Right lobe of liver (tissue), 4 donors: Measurements from ENCODE around the gene DMBX1.

Source experiments
- POLR2A ChIP-seq: fragments of 450-650 bp; IDR thresholded peaks from one replicate; pipeline ENCODE4 v1.6.1; 2017; ENCODE audit warnings: antibody characterized with exemption, mild to moderate bottlenecking
- TF ChIP-seq, protein P1 (sequence below), 4 donors: fragments of 200-600 bp in 3 of 4; fragments of 450-650 bp in 1 of 4; IDR thresholded peaks; one replicate each; pipeline versions ENCODE4 v1.5.1 to v1.8.0; 2016 to 2022; ENCODE audit warnings: antibody characterized with exemption in 4 of 4, mild to moderate bottlenecking in 2 of 4
- donor health status: DM: no; HTN: no; CAD: no.
- donor health status: DM: no; HTN: no; CAD: no.
- donor health status: DM: no; HTN: yes; CAD: no.

DNA sequence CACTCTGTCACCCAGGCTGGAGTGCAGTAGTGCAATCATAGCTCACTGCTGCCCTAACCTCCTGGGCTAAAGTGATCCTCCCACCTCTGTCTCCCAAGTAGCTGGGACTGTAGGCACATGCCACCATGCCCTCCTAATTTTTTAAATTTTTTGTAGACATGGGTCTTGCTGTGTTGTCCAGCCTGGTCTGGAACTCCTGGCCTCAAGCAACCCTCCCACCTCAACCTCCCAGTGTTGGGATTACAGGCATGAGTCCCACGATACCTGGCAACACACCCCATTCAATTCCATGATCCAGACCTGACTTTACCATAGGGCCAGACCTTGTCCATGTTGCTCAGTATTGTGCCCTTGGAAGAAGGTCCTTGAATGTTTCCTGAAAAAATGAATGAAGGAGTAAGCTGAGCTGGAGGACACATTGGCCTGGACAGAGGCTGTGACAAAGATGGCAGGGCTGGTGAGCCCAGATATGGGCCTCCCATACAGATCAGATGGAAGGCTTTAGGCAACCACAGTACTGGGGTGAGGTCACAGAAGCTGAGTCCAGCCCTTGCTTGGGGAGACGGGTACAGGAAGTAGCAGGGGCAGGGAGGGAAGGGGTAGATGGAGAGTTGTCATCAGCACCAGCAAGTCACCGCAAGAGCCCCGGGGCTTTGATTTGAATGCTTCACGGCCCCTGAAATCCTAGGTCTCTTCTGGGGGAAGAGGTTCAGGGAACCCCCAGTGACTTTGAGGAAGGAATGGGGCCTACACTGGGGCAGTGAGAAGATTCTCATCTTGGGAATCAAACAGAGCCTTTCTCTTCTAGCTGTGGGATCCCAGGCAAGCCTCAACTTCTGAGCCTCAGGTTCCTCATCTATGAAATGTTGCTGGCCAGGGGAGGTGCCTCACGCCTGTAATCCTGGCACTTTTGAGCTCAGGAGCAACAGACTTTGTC lies 40.1 kb upstream of the DMBX1 start:
- TF ChIP-seq, protein P1, sequence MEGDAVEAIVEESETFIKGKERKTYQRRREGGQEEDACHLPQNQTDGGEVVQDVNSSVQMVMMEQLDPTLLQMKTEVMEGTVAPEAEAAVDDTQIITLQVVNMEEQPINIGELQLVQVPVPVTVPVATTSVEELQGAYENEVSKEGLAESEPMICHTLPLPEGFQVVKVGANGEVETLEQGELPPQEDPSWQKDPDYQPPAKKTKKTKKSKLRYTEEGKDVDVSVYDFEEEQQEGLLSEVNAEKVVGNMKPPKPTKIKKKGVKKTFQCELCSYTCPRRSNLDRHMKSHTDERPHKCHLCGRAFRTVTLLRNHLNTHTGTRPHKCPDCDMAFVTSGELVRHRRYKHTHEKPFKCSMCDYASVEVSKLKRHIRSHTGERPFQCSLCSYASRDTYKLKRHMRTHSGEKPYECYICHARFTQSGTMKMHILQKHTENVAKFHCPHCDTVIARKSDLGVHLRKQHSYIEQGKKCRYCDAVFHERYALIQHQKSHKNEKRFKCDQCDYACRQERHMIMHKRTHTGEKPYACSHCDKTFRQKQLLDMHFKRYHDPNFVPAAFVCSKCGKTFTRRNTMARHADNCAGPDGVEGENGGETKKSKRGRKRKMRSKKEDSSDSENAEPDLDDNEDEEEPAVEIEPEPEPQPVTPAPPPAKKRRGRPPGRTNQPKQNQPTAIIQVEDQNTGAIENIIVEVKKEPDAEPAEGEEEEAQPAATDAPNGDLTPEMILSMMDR (IDR thresholded peaks at IDR 0.05): no peak
- TF ChIP-seq POLR2A: no peak
